GDM1 (cell line): Measurements from ENCODE around the gene TSC2.

Experiments
- DNase-seq: peaks from one replicate; lab custom pipeline; 2025; lab: John Stamatoyannopoulos, UW

TSC2 gene

GRCh38 chr16:2043667-2044451, 3.9 kb upstream of the TSC2 start:
- DNase-seq = no peak

- DNase-seq = no peak
These were observed 3.2 kb upstream of the TSC2 start for GRCh38 chr16:2044541-2044940.

GRCh38 chr16:2045965-2046892, 1.6 kb upstream of the TSC2 start:
- no peak for DNase-seq

GRCh38 chr16:2046893-2047329, 874 bp upstream of the TSC2 start:
- DNase-seq = no peak

- DNase-seq = no peak
These were observed 345 bp downstream of the TSC2 start for GRCh38 chr16:2048116-2048543.

GRCh38 chr16:2053211-2053610, 5.4 kb downstream of the TSC2 start:
- no peak for DNase-seq

GRCh38 chr16:2053897-2054296, 6.1 kb downstream of the TSC2 start:
- no peak for DNase-seq

- no peak for DNase-seq
These were observed 6.9 kb downstream of the TSC2 start for GRCh38 chr16:2054543-2055245.

GRCh38 chr16:2056077-2056476, 8.3 kb downstream of the TSC2 start:
- no peak for DNase-seq

- peak; percentile 4 for DNase-seq
These were observed 9.1 kb downstream of the TSC2 start for GRCh38 chr16:2056681-2057407.

GRCh38 chr16:2057438-2057837, 9.7 kb downstream of the TSC2 start:
- DNase-seq = no peak

GRCh38 chr16:2058420-2058819, 10.6 kb downstream of the TSC2 start:
- no peak for DNase-seq

- no peak for DNase-seq
These were observed 11.1 kb downstream of the TSC2 start for GRCh38 chr16:2058872-2059271.

GRCh38 chr16:2060346-2060745, 12.6 kb downstream of the TSC2 start:
- DNase-seq = no peak

- DNase-seq = no peak
These were observed 13.2 kb downstream of the TSC2 start for GRCh38 chr16:2061023-2061422.

- no peak for DNase-seq
These were observed 13.7 kb downstream of the TSC2 start for GRCh38 chr16:2061526-2061925.

- DNase-seq = no peak
These were observed 15.0 kb downstream of the TSC2 start for GRCh38 chr16:2062801-2063200.

- DNase-seq = no peak
These were observed 16.1 kb downstream of the TSC2 start for GRCh38 chr16:2063861-2064260.

GRCh38 chr16:2064368-2064945, 16.7 kb downstream of the TSC2 start:
- DNase-seq = no peak

GRCh38 chr16:2066139-2066538, 18.4 kb downstream of the TSC2 start:
- DNase-seq = no peak
